ENCODE results near the gene MSRB3. TPM values are rescaled to one million over a fixed set of nuclear protein-coding genes. Genes with fewer than 3 reads are reported as not detected.
A peak's percentile ranks its signal among the peaks of the same experiment; 100 is the strongest.

The MSRB3 gene
- total and polyA plus RNA-seq, 7 experiments from 2014 or later, result 0.37 to 1.8 TPM; not detected in 5

DNA sequence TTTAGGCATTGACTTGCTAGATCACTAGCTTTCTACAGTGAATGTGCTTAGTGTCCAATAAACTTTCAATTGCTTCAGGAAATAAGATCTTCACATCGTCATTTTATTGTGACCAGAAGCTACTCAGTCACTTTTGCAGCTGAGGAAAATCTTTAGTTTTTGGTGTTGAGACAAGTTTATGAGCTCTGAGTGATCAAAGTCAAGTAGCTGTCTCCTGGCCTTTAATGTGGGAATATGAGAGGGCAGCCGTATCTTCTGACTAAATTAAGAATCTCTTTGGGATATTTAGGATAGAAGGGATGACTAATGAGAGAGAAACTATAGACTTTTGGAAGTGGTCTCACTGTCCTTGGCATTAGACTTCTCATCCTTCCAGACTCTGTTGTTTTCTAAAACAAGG lies 21.6 kb downstream of the MSRB3 start:
- no peak overlapping the region for H3K4me3 Mint-ChIP-seq
- H3K9me3 ChIP-seq (ENCODE audit: control insufficient read depth in 2 of 3, low read length in 3 of 3), result no peaks in the 10 kb centered on the region
- H3K27ac Mint-ChIP-seq, result no peak overlapping the region
- H3K36me3 Mint-ChIP-seq, result no peaks in the 10 kb centered on the region
- H3K27ac ChIP-seq (ENCODE audit: low read depth, low read length), result no peak overlapping the region
- ChIA-PET POLR2A (no interaction called here), CTCF (no interaction called here)
- no peaks in the 10 kb centered on the region for H3K36me3 ChIP-seq (ENCODE audit: control insufficient read depth in 2 of 3, insufficient read depth in 3 of 3, low read length in 3 of 3)
- peaks cover 0 to 6% (median 0%) of the 10 kb centered on the region in 11 donors for H3K9me3 Mint-ChIP-seq
- intact Hi-C loops (cut with micrococcal nuclease), result loop anchor here in 1 of 2 donors (10.0 kb wide), 2 partner anchors 685 to 785 kb away; no protein-coding TSS in a partner anchor
- no peak overlapping the region for H3K4me3 ChIP-seq (ENCODE audit: low read length)
- no peaks in the 10 kb centered on the region for H3K27me3 ChIP-seq (ENCODE audit: control insufficient read depth in 2 of 2, insufficient read depth in 2 of 2, low read length in 2 of 2)
- H3K4me1 Mint-ChIP-seq, result no peaks in the 10 kb centered on the region
- no peak for DNase-seq
- no peaks in the 10 kb centered on the region for H3K4me1 ChIP-seq (ENCODE audit: control insufficient read depth in 2 of 2, insufficient read depth in 2 of 2, low read length in 2 of 2)
- ATAC-seq, result no peak
- H3K27me3 Mint-ChIP-seq, result peaks cover 25 to 43% (median 34%) of the 10 kb centered on the region in 5 donors

DNA sequence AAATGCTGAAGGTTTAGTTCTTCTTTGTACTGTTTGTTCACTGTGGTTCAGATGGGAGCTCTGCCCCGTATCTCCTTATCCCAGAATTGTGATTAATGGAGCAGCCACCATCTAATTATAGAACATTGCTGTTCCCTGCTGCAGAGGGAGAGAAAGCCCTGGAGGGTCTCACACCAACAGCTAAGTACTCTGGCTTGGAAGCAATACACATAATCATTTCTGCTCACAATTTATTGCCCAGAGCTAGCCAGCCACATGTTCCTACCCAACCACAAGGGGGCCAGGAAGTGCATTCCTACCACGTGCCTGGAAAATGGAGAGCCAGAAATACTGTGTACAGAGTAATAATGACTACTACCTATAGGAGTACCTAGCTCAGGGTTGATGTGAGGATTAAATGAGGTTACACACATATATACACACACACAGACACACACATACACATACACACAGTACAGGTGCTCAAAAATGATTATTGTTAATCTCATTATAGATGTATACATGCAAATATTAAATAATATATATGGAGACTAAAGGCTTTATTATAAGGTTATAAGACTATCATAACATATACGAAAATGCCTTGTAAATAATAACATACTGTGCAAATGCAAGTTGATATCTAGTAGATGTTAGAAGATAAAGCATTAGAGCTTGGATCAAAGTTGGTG lies 22.3 kb downstream of the MSRB3 start:
- no peaks in the 10 kb centered on the region for H3K4me1 ChIP-seq (ENCODE audit: control insufficient read depth in 2 of 2, insufficient read depth in 2 of 2, low read length in 2 of 2)
- ATAC-seq (no peak), DNase-seq (no peak)
- Mint-ChIP-seq H3K27me3 (peaks cover 25 to 42% (median 34%) of the 10 kb centered on the region in 5 donors), H3K4me3 (no peak overlapping the region), H3K36me3 (no peaks in the 10 kb centered on the region), H3K4me1 (no peaks in the 10 kb centered on the region), H3K9me3 (peaks cover 0 to 6% (median 0%) of the 10 kb centered on the region in 11 donors), H3K27ac (no peak overlapping the region)
- H3K4me3 ChIP-seq (ENCODE audit: low read length), result no peak overlapping the region
- no peak overlapping the region for H3K27ac ChIP-seq (ENCODE audit: low read depth, low read length)
- ChIA-PET POLR2A (no interaction called here), CTCF (no interaction called here)
- no peaks in the 10 kb centered on the region for H3K36me3 ChIP-seq (ENCODE audit: control insufficient read depth in 2 of 3, insufficient read depth in 3 of 3, low read length in 3 of 3)
- intact Hi-C loops (cut with micrococcal nuclease), result loop anchor here in 1 of 2 donors (10.0 kb wide), 2 partner anchors 684 to 784 kb away; no protein-coding TSS in a partner anchor
- H3K9me3 ChIP-seq (ENCODE audit: control insufficient read depth in 2 of 3, low read length in 3 of 3), result no peaks in the 10 kb centered on the region
- no peaks in the 10 kb centered on the region for H3K27me3 ChIP-seq (ENCODE audit: control insufficient read depth in 2 of 2, insufficient read depth in 2 of 2, low read length in 2 of 2)

DNA sequence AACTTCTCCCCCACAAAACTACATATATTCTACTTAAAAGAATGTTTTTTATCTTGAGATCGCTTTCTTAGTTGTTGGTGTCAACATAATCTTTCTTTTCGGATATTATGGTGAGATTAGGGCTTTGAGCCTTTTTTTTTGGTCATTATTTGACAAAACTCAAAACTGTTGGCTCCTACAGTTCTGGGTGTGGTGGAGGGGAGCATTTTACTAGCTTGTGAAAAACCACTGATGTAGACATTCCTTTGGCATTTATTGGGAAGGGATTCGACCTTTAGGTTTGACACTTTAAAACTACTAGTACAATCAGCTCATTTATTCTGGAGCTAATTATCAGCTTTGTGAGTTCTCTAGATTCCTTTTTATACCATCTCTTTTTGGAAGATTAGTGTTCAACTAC lies 24.4 kb downstream of the MSRB3 start:
- ATAC-seq, result no peak
- no peak overlapping the region for H3K4me3 ChIP-seq (ENCODE audit: low read length)
- ChIA-PET CTCF (no interaction called here), POLR2A (no interaction called here)
- Mint-ChIP-seq H3K9me3 (no peaks in the 10 kb centered on the region), H3K27ac (no peak overlapping the region), H3K4me1 (peaks cover 0 to 9% (median under 1%) of the 10 kb centered on the region in 7 donors), H3K4me3 (no peak overlapping the region), H3K27me3 (peaks cover 21 to 30% (median 25%) of the 10 kb centered on the region in 5 donors), H3K36me3 (no peaks in the 10 kb centered on the region)
- intact Hi-C loops (cut with micrococcal nuclease), result loop anchor here in 1 of 2 donors (10.0 kb wide), 2 partner anchors 682 to 782 kb away; no protein-coding TSS in a partner anchor
- no peaks in the 10 kb centered on the region for H3K9me3 ChIP-seq (ENCODE audit: control insufficient read depth in 2 of 3, low read length in 3 of 3)
- no peaks in the 10 kb centered on the region for H3K4me1 ChIP-seq (ENCODE audit: control insufficient read depth in 2 of 2, insufficient read depth in 2 of 2, low read length in 2 of 2)
- no peak for DNase-seq
- H3K27ac ChIP-seq (ENCODE audit: low read depth, low read length), result no peak overlapping the region
- no peaks in the 10 kb centered on the region for H3K36me3 ChIP-seq (ENCODE audit: control insufficient read depth in 2 of 3, insufficient read depth in 3 of 3, low read length in 3 of 3)
- no peaks in the 10 kb centered on the region for H3K27me3 ChIP-seq (ENCODE audit: control insufficient read depth in 2 of 2, insufficient read depth in 2 of 2, low read length in 2 of 2)

DNA sequence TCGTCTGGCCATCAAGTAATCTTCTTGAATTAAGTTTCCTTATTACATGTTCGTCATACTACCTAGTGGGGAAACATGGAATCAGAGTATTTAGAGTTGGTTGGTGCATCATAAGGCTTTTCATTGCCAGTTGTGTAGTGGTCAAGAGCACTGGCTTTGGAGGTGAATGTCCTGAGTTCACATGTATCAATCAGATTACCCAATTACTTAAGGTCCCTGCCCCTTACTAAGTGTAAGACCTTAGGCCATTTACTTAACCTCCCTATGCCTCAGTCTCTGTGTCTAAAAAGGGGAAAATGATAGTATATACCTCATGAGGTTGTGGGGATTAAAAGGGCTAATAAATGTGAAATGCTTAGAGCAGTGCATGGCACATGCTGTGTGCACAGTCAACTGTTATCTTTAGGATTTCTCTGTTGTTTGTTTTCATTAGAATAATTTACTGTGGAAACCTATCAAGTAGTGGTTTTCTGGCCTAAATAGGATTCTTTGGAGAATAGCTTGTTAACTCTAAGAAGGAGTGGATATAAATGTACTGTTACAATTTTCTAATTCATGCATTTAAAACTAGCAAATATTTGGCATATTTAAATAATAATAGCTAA lies 27.0 kb downstream of the MSRB3 start:
- POLR2A ChIA-PET, result no interaction called here
- Histone ChIP-seq H3K27me3 (ENCODE audit: control insufficient read depth in 2 of 2, insufficient read depth in 2 of 2, low read length in 2 of 2) (no peaks in the 10 kb centered on the region), H3K36me3 (ENCODE audit: control insufficient read depth in 2 of 3, insufficient read depth in 3 of 3, low read length in 3 of 3) (no peaks in the 10 kb centered on the region), H3K27ac (ENCODE audit: low read depth, low read length) (no peak overlapping the region), H3K9me3 (ENCODE audit: control insufficient read depth in 2 of 3, low read length in 3 of 3) (no peaks in the 10 kb centered on the region), H3K4me3 (ENCODE audit: low read length) (no peak overlapping the region), H3K4me1 (ENCODE audit: control insufficient read depth in 2 of 2, insufficient read depth in 2 of 2, low read length in 2 of 2) (no peaks in the 10 kb centered on the region)
- CTCF ChIA-PET, result no interaction called here
- intact Hi-C loops (cut with micrococcal nuclease), result loop anchor here in 1 of 2 donors (10.0 kb wide), 2 partner anchors 679 to 779 kb away; no protein-coding TSS in a partner anchor
- DNase-seq, result no peak
- Mint-ChIP-seq H3K4me3 (no peak overlapping the region), H3K9me3 (peaks cover 0 to 2% (median 0%) of the 10 kb centered on the region in 11 donors), H3K27ac (no peak overlapping the region), H3K27me3 (peaks cover 21 to 36% (median 25%) of the 10 kb centered on the region in 5 donors), H3K4me1 (peaks cover 0 to 18% (median 9%) of the 10 kb centered on the region in 7 donors), H3K36me3 (no peaks in the 10 kb centered on the region)
- no peak for ATAC-seq

DNA sequence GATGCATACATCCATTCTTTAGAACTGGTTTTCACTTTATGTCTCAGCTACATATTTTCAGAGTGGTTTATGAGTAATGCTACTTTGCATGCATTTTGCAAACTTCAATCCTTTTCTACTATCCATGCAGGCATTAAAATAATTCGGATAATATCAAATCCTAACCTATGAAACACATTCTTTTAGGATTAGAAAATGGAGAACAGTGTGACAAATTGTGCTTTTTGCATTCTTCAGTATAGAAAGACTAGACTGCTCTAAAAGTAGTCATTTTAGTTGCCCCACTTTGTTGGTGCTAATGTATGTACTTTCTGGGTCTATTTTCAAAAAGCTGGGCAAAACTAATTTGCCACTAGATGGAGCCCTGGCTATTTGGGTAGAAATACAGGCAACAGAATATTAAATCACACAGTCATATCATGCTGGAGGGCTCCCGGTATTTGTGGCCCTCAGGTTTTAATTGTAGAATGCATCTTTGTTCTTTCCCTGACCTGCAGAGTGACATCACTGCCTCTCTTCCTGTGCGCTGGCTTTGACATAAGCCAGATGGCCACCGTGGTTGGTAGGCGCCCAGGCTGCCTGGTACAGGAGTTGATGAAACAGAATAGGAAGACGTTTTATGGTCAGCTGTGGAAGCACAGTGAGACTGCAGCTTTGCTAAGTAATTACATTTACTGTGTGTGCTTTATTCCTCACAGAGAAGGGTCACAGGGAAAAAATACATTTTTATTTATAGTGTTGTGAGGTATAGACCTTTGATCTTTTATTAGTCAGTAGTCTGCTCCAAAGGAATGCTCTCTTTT lies 28.1 kb downstream of the MSRB3 start:
- no peaks in the 10 kb centered on the region for H3K36me3 ChIP-seq (ENCODE audit: control insufficient read depth in 2 of 3, insufficient read depth in 3 of 3, low read length in 3 of 3)
- Mint-ChIP-seq H3K9me3 (peaks cover 0 to 2% (median 0%) of the 10 kb centered on the region in 11 donors), H3K4me3 (no peak overlapping the region), H3K27me3 (peaks cover 20 to 31% (median 23%) of the 10 kb centered on the region in 5 donors), H3K4me1 (peaks cover 0 to 18% (median 9%) of the 10 kb centered on the region in 7 donors), H3K36me3 (no peaks in the 10 kb centered on the region), H3K27ac (no peak overlapping the region)
- H3K27me3 ChIP-seq (ENCODE audit: control insufficient read depth in 2 of 2, insufficient read depth in 2 of 2, low read length in 2 of 2), result no peaks in the 10 kb centered on the region
- no peaks in the 10 kb centered on the region for H3K9me3 ChIP-seq (ENCODE audit: control insufficient read depth in 2 of 3, low read length in 3 of 3)
- H3K4me1 ChIP-seq (ENCODE audit: control insufficient read depth in 2 of 2, insufficient read depth in 2 of 2, low read length in 2 of 2), result no peaks in the 10 kb centered on the region
- ATAC-seq (peak; percentile 32), DNase-seq (no peak)
- intact Hi-C loops (cut with micrococcal nuclease), result loop anchor here in 1 of 2 donors (10.0 kb wide), 2 partner anchors 678 to 778 kb away; no protein-coding TSS in a partner anchor
- POLR2A ChIA-PET, result no interaction called here
- CTCF ChIA-PET, result no interaction called here
- no peak overlapping the region for H3K4me3 ChIP-seq (ENCODE audit: low read length)
- no peak overlapping the region for H3K27ac ChIP-seq (ENCODE audit: low read depth, low read length)

DNA sequence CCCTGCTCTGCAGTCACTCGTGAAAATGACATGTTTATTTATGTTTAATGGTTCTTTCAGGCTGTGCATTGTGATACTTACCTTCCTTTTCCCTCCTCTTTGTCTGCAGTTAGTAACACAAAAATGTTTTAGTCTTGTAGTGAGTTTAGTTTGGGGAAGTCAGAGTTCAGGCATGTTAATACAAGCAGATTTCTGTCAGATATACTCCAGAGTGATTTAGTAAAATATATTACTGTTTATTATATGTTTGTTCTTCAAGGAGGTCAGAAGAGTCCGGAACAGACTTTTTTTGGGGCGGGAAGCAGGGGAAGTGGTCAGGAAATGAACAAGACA lies 28.7 kb downstream of the MSRB3 start:
- no peaks in the 10 kb centered on the region for H3K27me3 ChIP-seq (ENCODE audit: control insufficient read depth in 2 of 2, insufficient read depth in 2 of 2, low read length in 2 of 2)
- Mint-ChIP-seq H3K27ac (no peak overlapping the region), H3K36me3 (no peaks in the 10 kb centered on the region), H3K4me1 (peaks cover 0 to 18% (median 9%) of the 10 kb centered on the region in 7 donors), H3K27me3 (peaks cover 18 to 30% (median 22%) of the 10 kb centered on the region in 5 donors), H3K9me3 (peaks cover 0 to 2% (median 0%) of the 10 kb centered on the region in 11 donors), H3K4me3 (no peak overlapping the region)
- H3K36me3 ChIP-seq (ENCODE audit: control insufficient read depth in 2 of 3, insufficient read depth in 3 of 3, low read length in 3 of 3), result no peaks in the 10 kb centered on the region
- POLR2A ChIA-PET, result no interaction called here
- H3K9me3 ChIP-seq (ENCODE audit: control insufficient read depth in 2 of 3, low read length in 3 of 3), result no peaks in the 10 kb centered on the region
- intact Hi-C loops (cut with micrococcal nuclease), result loop anchor here in 1 of 2 donors (10.0 kb wide), 2 partner anchors 678 to 778 kb away; no protein-coding TSS in a partner anchor
- DNase-seq, result no peak
- H3K27ac ChIP-seq (ENCODE audit: low read depth, low read length), result no peak overlapping the region
- H3K4me3 ChIP-seq (ENCODE audit: low read length), result no peak overlapping the region
- no peaks in the 10 kb centered on the region for H3K4me1 ChIP-seq (ENCODE audit: control insufficient read depth in 2 of 2, insufficient read depth in 2 of 2, low read length in 2 of 2)
- CTCF ChIA-PET, result no interaction called here
- ATAC-seq, result no peak
